HG03095 (cell line): ENCODE data around the gene MR1.
"Not testable (repeated sequence)": the region's sequence is repeated elsewhere in the genome, so short reads cannot be mapped to it uniquely, and the experiment has no call there.

Experiments used
- ATAC-seq: cut with Tn5 transposase; IDR thresholded peaks from one replicate; pipeline ENCODE4 v1.9.1; 2021; ENCODE audit warnings: moderate library complexity; ENCODE audit not compliant: unreplicated experiment

Gene MR1

DNA sequence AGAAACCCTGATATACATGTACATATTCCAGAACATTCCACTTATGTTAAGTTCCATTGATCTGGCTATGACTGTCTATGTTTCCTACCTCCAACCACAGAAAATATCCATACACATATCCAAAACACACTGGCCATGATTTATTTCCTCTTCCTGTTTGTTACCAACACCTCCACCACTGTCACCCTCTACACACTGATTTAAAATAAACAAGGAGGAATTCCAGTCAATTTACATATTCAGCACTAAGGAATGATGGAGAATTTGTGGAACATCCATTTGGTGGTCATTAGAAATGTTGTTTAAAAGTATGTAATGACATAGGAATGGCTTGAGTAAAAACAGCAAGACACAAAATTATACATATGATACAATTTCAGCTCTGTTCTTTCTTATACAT is 5.6 kb upstream of the MR1 start:
- no peak for ATAC-seq

DNA sequence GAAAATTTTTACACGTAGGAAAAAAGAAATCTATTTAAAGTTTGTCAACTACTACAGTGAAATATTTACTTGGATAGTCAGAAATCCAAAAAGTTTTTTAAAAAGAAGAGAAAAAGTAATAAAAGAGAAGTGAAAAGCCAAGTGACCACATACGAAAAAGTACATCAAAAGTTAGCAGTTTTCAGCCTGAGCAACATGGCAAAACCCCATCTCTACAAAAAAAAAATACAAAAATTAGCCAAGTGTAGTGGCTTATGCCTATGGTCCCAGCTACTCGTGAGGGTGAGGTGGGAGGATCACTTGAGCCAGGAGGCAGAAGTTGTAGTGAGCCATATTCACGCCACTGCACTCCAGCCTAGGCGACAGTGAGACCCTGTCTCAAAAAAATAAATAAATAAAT is 5.2 kb upstream of the MR1 start:
- ATAC-seq, result no peak

DNA sequence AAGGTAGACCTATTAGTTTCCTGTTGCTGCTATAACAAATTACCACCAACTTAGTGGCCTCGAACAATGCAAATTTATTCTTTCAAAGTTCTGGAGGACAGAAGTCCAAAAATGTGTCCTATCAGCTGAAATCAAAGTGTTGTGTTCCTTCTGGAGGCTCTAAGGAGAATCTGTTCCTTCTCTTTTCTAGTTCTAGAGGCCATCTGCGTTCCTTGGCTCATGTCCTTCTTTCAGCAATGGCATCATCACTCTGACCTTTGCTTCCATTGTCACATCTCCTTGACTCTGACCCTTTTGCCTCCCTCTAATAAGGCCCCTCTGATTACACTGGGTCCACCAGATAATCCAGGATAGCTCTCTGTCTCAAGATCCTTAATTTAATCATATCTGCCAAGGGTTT is 1.2 kb upstream of the MR1 start:
- no peak for ATAC-seq

DNA sequence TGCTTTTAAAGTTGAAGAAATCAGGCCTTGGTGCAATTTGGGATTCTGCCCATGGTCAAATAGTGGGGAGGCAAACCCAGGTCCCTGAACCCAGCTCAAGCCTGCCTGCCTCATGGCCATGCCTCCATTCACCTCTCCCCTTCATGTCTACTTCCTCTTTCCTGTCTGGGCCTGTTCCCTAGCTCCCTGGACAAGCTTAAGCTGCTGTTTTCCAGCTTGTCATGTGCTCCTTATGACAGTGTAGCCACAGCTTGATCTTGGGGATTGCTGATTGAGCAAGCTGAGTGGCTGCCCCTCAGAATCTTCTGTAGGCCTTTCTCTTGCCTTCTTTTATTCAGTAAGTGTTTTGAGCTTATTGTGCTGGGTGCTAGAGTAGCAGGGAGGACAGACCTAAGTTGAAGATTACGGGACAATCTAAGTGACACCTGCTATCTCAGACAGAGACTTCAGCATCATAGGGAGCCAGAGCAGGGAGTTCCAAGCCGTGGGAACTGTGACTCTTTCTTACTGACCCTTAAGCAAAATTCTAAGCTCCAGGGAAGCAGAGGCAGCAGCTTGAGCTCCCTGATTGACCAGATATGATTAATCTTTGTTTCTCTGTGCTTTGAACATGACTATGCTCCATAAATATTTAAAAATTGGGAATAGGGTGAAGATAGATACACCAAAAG is 520 bp upstream of the MR1 start:
- peak; percentile 32 for ATAC-seq

DNA sequence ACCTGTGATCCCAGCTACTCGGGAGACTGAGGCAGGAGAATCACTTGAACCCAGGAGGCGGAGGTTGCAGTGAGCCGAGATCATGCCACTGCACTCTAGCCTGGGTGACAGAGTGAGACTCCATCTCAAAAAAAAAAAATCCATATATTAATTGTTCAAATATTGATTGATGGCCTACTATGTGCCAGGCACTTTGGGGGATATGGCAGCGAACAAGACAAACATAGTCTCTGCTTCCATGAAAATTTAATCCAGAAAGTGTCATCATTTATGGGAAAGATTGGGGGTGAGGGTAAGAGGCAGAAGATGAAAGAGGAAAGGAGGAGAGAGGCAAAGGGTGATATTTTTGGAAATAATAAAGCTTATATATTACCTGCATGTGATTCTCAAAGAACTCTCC is 1.4 kb downstream of the MR1 start:
- ATAC-seq, result not testable (repeated sequence)

DNA sequence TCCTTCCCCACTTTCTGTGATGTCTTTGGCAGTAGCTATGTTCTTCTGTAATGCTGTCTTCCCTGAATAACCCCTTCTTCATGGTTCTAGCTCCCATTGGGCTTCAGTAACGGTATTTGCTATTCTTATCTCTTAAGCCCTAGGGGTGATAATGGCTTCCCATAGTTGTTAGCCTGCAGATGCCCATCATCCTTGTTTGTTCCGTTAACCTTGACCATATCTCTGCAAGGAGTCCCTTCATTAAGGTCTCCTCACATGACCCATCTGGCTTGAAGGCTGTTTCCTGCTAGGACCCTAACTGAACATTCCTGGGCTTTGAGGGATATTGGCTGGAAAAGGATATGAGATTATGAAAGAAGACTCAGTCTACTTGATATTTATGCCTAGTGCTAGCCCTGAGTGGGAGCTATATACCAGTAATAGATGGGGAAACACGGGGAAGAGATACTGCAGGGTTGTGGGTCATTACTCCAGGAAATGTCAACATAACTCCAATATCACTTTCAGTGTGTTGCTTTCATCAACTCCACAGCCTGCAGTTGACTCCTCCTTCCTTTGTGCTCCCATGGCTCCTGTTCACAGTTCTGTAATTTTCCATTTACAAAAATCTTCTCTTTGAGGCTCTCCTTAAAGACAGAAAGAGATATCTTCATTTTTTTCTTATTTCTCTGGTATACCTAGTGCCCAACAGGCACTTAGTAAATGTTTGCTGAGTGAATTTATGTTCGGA is 2.5 kb downstream of the MR1 start:
- no peak for ATAC-seq

DNA sequence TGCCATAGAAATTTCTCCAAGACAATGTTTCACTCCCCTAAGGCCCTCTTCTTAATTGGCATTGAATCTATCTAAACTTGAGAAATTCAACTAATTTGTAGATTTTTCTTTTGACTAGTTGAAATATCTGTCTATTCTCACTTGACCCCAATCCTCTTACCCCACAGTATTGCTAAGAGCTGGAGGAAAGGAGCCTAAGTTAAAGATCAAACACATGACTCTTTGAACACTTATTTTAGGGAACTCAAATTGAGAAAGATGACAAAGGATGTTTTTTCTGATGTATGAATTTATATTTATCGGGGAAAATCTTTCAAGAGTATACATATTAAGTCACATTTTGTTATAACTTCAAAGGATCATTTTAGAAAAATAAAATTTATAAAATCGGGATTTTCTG is 3.6 kb downstream of the MR1 start:
- no peak for ATAC-seq

DNA sequence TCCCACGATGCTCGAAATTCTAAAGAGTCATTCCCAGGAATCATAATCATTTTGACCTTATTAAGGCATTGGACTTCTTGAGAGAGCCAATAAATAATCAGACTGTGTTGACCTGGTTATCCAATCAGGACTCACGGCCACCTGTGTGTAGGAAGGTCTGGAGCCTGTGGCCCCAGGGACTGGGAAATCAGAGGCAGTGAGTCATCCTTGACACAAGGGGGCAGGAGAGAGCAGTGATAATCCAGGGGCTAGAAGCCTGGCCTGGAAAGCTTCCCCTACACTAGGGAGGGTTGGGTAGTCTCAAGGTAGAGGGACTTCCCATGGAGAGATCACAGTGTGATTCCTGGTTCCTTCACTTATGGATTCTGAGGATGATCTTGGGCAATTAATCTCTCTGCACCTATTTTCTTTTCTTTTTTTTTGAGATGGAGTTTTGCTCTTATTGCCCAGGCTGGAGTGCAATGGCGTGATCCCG is 4.7 kb downstream of the MR1 start:
- peak; percentile 39 for ATAC-seq

DNA sequence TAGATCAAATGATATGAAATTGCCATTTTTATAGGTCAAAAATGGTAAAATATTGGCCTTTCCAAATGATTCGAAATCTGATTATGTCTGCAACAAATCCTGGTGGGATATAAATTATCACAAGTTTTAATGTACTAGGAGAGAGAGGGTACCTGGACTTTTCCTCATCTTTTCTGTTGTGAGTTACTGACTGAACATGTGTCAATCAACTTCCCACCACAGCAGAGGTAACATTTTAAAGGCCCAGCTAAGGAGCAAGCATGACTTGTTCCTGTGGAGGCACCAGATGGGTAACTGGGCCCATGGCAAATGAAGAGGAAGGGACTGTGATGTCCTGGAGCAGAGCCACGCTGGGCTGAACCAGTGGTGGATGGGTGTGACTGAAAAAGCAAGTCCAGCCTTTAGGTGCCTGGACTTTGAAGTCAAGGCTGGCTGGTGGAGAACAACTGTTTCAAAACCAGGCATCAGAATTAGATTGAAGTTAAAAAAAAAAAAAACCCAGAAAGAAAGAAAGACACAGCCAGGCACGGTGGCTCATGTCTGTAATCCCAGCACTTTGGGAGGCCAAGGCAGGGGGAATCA is 6.6 kb downstream of the MR1 start:
- no peak for ATAC-seq

DNA sequence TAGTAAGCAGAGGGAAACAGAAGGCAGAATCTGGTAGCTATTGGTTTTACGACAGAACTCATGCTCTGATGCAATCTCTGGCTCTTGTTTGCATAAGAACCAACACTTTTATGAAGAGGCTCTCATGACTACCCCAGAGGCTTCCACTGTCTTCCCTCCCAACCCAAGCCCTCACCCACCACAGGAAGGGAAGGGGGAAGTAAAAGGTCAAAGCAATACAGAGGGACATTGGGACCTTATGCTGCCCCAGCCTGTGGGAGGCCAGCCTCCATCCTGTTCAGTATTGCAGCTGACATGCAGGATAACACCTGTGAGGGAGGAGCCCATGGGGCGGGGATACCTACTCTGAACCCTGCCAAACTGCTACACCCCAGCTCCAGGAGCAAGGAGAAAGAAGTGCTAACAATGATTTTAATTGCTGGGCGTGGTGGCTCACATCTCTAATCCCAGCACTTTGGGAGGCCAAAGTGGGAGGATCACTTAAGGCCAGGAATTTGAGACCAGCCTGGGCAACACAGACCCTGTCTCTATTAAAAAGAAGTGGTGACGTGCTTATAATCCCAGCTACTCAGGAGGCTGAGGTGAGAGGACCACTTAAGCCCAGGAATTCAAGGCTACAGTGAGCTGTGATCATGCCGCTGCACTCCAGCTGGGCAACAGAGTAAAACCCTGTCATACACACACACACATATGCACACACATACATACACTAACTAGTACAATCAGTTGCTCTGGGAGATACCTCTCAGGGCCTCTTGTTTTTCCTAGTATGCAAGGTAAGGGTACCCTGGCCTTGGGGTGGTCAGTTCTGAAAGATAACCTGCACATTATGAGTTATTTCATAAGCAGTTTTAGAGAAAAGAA is 9.5 kb downstream of the MR1 start:
- ATAC-seq, result no peak

DNA sequence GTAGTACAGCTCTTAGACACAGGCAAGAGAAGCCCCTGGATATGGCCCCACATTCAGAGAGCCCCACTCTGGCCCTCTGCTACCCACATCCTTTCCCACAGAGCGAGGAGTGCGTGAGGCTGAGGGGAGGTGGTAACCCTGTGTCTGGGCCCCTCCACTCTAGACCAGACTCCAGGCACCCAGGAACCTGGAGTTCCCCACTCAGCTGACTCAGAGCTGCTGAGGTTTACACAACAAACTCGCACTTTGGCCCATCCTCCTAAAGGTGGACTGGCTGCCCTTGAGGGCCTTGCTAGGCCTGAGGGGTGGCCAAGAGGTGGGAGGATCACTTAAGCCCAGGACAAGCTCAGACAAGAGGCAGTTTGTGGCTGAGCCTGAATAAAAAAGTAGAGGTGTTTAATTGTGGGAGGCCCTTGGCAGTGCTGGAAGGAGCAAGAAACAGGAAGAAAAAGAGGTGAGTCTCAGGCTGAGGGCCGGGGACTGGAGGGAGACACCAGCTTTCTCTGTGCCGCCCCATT is 10.7 kb downstream of the MR1 start:
- ATAC-seq, result peak; percentile 86

DNA sequence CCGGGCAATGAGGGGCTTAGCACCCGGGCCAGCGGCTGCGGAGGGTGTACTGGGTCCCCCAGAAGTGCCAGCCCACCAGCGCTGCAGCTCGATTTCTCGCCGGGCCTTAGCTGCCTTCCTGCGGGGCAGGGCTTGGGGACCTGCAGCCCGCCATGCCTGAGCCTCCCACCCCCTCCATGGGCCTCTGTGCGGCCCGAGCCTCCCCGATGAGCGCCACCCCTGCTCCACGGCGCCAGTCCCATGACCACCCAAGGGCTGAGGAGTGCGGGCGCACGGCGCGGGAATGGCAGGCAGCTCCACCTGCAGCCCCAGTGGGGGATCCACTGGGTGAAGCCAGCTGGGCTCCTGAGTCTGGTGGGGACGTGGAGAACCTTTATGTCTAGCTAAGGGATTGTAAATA is 12.2 kb downstream of the MR1 start:
- ATAC-seq, result not testable (repeated sequence)

DNA sequence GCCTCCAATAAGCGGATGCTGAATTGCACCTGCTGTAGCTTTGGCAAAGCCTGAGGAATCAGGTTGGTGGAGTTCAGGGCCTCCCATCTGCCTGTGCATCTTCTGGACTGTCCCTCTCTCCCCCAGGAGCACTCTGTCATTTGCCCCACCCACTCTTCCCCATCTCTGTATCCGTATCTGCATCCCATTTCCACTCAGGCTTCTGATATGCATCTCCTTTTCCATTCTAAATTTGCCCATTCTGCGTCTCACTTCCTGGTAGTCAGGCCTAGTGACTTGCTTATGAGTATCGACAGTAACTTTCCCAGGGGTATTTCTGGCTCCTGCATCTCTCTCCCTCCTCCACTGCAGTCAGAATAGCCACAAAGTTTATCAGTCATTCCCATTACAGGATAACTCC is 15.6 kb downstream of the MR1 start:
- no peak for ATAC-seq

DNA sequence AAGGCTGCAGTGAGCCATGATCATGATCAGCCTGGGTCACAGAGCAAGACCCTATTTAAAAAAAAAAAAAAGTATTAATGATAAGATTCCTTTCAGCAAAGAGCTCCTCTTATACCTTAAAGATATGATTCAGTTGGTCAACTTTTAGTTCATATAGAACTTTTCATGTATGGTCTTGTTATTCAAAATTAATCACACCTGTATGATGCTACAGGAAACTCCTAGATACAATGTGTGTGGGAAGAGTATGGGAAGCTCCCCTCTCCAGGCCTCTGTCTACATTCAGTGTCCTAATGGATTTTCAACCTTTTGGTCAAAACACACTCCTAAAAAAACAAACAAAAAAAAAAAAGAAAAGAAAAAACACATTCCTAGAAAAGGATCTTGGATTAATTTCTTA is 17.1 kb downstream of the MR1 start:
- no peak for ATAC-seq

DNA sequence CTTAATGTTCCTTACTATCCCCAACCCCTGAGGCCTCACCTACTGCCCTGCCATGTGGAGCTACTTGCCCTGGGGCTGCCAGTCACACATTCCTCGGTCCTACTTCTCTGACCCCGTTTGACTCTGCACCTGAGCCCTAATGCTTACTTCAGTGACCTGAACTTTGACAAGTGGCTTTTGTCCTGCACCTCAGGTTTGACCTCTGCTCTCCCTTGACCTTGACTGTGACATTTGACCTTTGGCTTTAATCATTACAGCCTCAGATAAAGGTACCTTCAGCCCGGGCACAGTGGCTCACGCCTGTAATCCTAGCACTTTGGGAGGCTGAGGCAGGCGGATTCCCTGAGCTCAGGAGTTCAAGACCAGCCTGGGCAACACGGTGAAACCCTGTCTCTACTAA is 22.8 kb downstream of the MR1 start:
- ATAC-seq, result no peak

DNA sequence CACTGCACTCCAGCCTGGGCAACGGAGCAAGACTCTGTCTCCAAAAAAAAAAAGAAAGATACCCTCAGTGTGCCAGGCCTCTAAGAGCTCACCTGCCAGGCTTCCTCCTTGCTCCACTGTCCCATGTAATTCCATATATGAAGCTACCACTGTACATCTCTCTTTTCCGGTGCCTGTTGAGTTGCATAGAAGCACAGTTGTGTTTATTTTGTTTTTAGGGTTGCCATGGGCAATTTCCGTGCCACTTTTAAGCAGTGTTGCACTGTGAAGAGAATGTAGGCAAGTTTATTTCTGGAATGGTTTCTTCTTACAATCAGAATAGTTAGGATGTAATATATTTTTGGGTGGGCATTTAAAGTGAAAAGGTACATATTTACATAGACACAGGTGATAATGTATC is 23.3 kb downstream of the MR1 start:
- ATAC-seq, result no peak

DNA sequence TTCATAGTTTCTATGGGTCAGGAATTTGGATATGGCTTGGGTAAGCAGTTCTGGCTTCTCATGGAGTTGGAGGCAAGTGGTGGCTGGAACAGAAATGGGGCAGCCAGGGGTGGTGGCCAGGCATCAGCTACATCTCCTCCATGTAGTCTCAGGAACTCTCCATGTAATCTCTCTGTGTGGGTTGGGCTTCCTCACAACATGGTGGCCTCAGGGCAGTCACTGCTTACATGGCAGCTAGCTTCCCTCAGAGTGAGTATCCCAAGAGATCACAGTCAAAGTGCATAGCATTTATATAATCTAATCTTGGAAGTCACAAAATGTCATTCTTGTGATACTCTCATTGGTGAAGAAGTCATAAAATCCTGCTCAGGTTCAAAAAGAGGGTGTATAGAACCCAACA is 25.7 kb downstream of the MR1 start:
- ATAC-seq, result no peak

DNA sequence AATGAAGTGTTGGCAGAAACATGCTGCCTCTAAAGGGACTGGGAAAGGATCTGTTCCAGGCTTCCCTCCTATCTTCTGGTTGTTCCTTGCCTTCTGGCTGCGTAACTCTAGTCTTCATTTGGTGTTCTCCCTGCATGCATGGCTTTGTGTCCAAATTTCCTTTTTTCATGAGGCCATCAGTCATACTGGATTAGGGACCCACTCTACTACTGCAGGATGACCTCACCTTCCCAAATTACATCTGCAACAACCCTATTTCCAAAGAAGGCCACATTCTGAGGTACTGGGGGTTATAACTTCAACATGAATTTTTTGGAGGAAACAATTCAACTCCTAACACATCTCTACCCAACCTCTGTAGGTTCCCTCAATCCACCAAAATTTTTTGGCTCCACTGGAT is 26.3 kb downstream of the MR1 start:
- ATAC-seq, result no peak

DNA sequence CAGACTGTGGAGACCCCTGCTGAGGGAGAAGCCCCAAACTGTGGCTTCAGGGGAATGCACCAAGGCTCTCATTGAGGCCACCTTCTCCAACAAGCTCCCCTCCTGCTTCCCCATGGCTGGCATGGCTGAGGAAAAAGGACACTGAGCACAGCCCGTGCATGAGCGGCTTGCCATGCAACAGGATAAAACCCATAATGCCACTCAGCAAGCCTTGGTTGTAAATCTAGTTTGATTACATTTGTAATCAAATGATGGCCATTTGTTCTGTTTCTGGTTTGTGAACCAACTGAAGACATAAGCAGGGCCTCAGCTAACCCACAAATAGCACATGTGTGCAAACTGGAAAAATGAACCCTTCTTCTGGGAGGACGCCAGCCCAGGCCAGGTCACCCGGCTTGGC is 27.2 kb downstream of the MR1 start:
- not testable (repeated sequence) for ATAC-seq

DNA sequence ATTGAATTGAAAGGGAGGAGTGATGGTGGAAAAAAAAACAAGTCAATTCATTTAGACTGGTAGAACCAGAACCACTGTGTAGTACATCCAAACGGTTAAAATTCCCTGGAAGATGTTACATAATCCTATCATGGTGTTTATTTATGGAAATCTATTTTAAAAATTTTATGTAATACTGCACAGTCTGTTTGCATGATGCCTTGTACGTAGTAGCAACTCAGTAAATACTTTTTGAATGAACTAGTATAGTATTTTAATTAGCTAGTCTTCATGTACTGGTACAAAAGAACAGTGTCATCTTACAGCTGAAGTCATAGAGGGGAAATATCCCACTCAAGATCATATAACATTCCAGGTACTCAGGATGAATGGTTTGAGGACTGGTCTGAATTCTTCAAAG is 27.7 kb downstream of the MR1 start:
- ATAC-seq, result no peak
